NT2/D1 (cell line): Measurements from ENCODE around the gene CAB39L.

ENCODE experiments used
- DNase-seq: peaks from one replicate; pipeline ENCODE4 v3.0.0-alpha.2; 2011; ENCODE audit warnings: low read depth, low spot score
- H3K27me3 ChIP-seq: 2 replicates; pipeline ENCODE4 v1.6.0; 2011; ENCODE audit warnings: mild to moderate bottlenecking; ENCODE audit not compliant: insufficient read length, insufficient read depth
- H3K36me3 ChIP-seq: 2 replicates; pipeline ENCODE4 v1.6.1; 2011; ENCODE audit warnings: mild to moderate bottlenecking, low read length, mixed read lengths; ENCODE audit not compliant: insufficient read depth, insufficient read length
- H3K4me1 ChIP-seq: 2 replicates; pipeline ENCODE4 v1.5.1; 2011; ENCODE audit not compliant: insufficient read depth, insufficient read length
- H3K4me3 ChIP-seq: 2 replicates; pipeline ENCODE4 v1.5.1; 2011; ENCODE audit warnings: low read depth; ENCODE audit not compliant: insufficient read length
- H3K9ac ChIP-seq: 2 replicates; pipeline ENCODE4 v1.6.0; 2011; ENCODE audit warnings: low read depth; ENCODE audit not compliant: insufficient read length
- H3K9me3 ChIP-seq: 2 replicates; pipeline ENCODE4 v1.5.1; 2011; ENCODE audit warnings: mild to moderate bottlenecking, low read length; ENCODE audit not compliant: insufficient read depth
- SUZ12 ChIP-seq: IDR thresholded peaks from 2 replicates; pipeline ENCODE4 v1.6.1; 2011; ENCODE audit not compliant: insufficient read length, insufficient read depth; ENCODE audit errors: extremely low read depth
- YY1 ChIP-seq: IDR thresholded peaks from 2 replicates; pipeline ENCODE4 v1.6.1; 2011; ENCODE audit not compliant: insufficient read length, insufficient read depth
- ZNF274 ChIP-seq: IDR thresholded peaks from 2 replicates; pipeline ENCODE4 v1.6.1; 2011; ENCODE audit warnings: mild to moderate bottlenecking, low read depth, low read length

Gene CAB39L

GRCh38 chr13:49307365-49307764 is 136.5 kb downstream of the CAB39L start:
- no peak for DNase-seq
- H3K36me3 ChIP-seq: no peaks in the 10 kb centered on the region
- H3K9me3 ChIP-seq: no peaks in the 10 kb centered on the region
- H3K4me3 ChIP-seq: no peak overlapping the region
- no peak overlapping the region for H3K9ac ChIP-seq
- TF ChIP-seq ZNF274 (no peak), YY1 (no peak), SUZ12 (no peak)
- H3K4me1 ChIP-seq: no peaks in the 10 kb centered on the region
- no peaks in the 10 kb centered on the region for H3K27me3 ChIP-seq

- TF ChIP-seq YY1 (no peak), ZNF274 (no peak), SUZ12 (no peak)
- Histone ChIP-seq H3K4me3 (no peak overlapping the region), H3K9ac (no peak overlapping the region), H3K36me3 (no peaks in the 10 kb centered on the region), H3K4me1 (no peaks in the 10 kb centered on the region), H3K9me3 (no peaks in the 10 kb centered on the region), H3K27me3 (no peaks in the 10 kb centered on the region)
- DNase-seq: no peak
These were observed 138.0 kb downstream of the CAB39L start for GRCh38 chr13:49305792-49306425.

GRCh38 chr13:49304763-49305700 is 138.8 kb downstream of the CAB39L start:
- Histone ChIP-seq H3K9me3 (no peaks in the 10 kb centered on the region), H3K27me3 (no peaks in the 10 kb centered on the region), H3K4me1 (no peaks in the 10 kb centered on the region), H3K36me3 (no peaks in the 10 kb centered on the region), H3K4me3 (no peak overlapping the region), H3K9ac (no peak overlapping the region)
- TF ChIP-seq ZNF274: no peak
- TF ChIP-seq SUZ12: no peak
- TF ChIP-seq YY1: no peak
- no peak for DNase-seq

- Histone ChIP-seq H3K4me1 (no peaks in the 10 kb centered on the region), H3K9ac (no peak overlapping the region), H3K27me3 (no peaks in the 10 kb centered on the region), H3K36me3 (no peaks in the 10 kb centered on the region), H3K4me3 (no peak overlapping the region), H3K9me3 (no peaks in the 10 kb centered on the region)
- DNase-seq: no peak
- no peak for TF ChIP-seq ZNF274
- no peak for TF ChIP-seq SUZ12
- TF ChIP-seq YY1: no peak
These were observed 139.5 kb downstream of the CAB39L start for GRCh38 chr13:49304356-49304755.

GRCh38 chr13:49303533-49304252 is 140.2 kb downstream of the CAB39L start:
- no peaks in the 10 kb centered on the region for H3K9me3 ChIP-seq

GRCh38 chr13:49302817-49303216 is 141.0 kb downstream of the CAB39L start:
- H3K9ac ChIP-seq: no peak overlapping the region
- H3K4me3 ChIP-seq: no peak overlapping the region
- H3K27me3 ChIP-seq: no peaks in the 10 kb centered on the region
- DNase-seq: no peak
- H3K9me3 ChIP-seq: no peaks in the 10 kb centered on the region
- H3K36me3 ChIP-seq: no peaks in the 10 kb centered on the region
- H3K4me1 ChIP-seq: no peaks in the 10 kb centered on the region
- no peak for TF ChIP-seq ZNF274
- no peak for TF ChIP-seq SUZ12

More at GRCh38 chr13:49303533-49304252, 140.2 kb downstream of the CAB39L start:
- TF ChIP-seq YY1: no peak
- no peak for TF ChIP-seq SUZ12
- no peak for TF ChIP-seq ZNF274
- Histone ChIP-seq H3K9ac (no peak overlapping the region), H3K36me3 (no peaks in the 10 kb centered on the region), H3K4me1 (no peaks in the 10 kb centered on the region), H3K4me3 (no peak overlapping the region), H3K27me3 (no peaks in the 10 kb centered on the region)
- no peak for DNase-seq

GRCh38 chr13:49302222-49302621 is 141.6 kb downstream of the CAB39L start:
- Histone ChIP-seq H3K9ac (no peak overlapping the region), H3K27me3 (no peaks in the 10 kb centered on the region), H3K4me1 (no peaks in the 10 kb centered on the region), H3K9me3 (no peaks in the 10 kb centered on the region), H3K36me3 (no peaks in the 10 kb centered on the region), H3K4me3 (no peak overlapping the region)
- DNase-seq: no peak
- TF ChIP-seq ZNF274 (no peak), SUZ12 (no peak), YY1 (no peak)
